Measurements from ENCODE around the gene SAMHD1.

GRCh38 chr20:36929691-36930090, 21.8 kb downstream of the SAMHD1 start:
- TF ChIP-seq CTCF (IDR thresholded peaks at IDR 0.05) (no peak), POLR2AphosphoS5 (IDR thresholded peaks at IDR 0.05) (no peak), POLR2A (IDR thresholded peaks at IDR 0.05) (no peak)
